SH-SY5Y (cell line): ENCODE results near the gene MRPL42.

Experiments used
- GATA2 ChIP-seq: IDR thresholded peaks from 2 replicates; pipeline ENCODE4 v1.6.1; 2011; ENCODE audit warnings: mild to moderate bottlenecking, low read depth, low read length
- GATA3 ChIP-seq: IDR thresholded peaks from 2 replicates; pipeline ENCODE4 v1.6.1; 2011; ENCODE audit warnings: low read depth, mild to moderate bottlenecking, low read length, moderate library complexity

DNA sequence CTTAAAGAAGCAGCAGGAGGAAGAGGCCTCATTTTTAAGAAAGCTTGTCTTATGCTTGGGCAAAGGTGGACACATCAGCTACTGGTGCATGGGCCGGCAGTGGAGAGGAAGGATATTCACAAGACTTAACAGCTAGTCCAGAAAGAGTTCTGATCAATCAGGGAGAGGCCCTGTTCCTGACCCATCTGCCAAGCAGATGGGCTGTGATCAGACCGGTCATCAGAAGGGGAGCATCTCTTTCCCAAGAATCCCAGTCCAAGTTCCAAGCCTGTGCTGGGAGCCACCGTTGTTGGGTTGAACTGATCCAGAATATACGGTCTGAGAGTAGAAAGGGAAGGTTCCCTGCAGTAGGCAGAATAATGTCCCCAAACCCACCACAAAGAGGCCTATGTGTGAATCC is 72.5 kb downstream of the MRPL42 start:
- TF ChIP-seq GATA2 (no peak), GATA3 (no peak)
